Progenitor cell of endocrine pancreas (in vitro differentiated cells): ENCODE results near the gene PEAK3. TPM values are rescaled to one million over a fixed set of nuclear protein-coding genes. Genes with fewer than 3 reads are reported as not detected.

Source experiments
- DNase-seq: peaks from one replicate; pipeline ENCODE4 v3.0.0; 2021; ENCODE audit warnings: low spot score; ENCODE audit not compliant: unreplicated experiment
- H3K27ac Mint-ChIP-seq: 2 replicates; pipeline ENCODE4 v1.8.0; 2021; ENCODE audit warnings: mild to moderate bottlenecking, moderate library complexity, mixed read lengths
- H3K27me3 Mint-ChIP-seq: 2 replicates; pipeline ENCODE4 v1.8.0; 2021; ENCODE audit warnings: mixed read lengths
- H3K36me3 Mint-ChIP-seq: 2 replicates; pipeline ENCODE4 v1.8.0; 2022; ENCODE audit warnings: mixed read lengths; ENCODE audit not compliant: insufficient read depth
- H3K4me1 Mint-ChIP-seq: 2 replicates; pipeline ENCODE4 v1.8.0; 2021; ENCODE audit warnings: low read depth, mixed read lengths
- H3K4me3 Mint-ChIP-seq: 2 replicates; pipeline ENCODE4 v1.8.0; 2021; ENCODE audit warnings: low read depth, mild to moderate bottlenecking, moderate library complexity, mixed read lengths
- H3K9me3 Mint-ChIP-seq: 2 replicates; pipeline ENCODE4 v1.8.0; 2021; ENCODE audit warnings: low read depth, mixed read lengths
- total RNA-seq: library from RNA; stranded (reverse); gene quantifications from 2 replicates; pipeline ENCODE4 v1.2.1, GENCODE V29; 2021
- TF ChIP-seq, protein P1 (sequence below): fragments of 200-600 bp; sonication (generic); IDR thresholded peaks from one replicate; pipeline ENCODE4 v1.5.0; 2021; ENCODE audit warnings: antibody characterized with exemption, mild to moderate bottlenecking; ENCODE audit not compliant: unreplicated experiment

The PEAK3 gene
- total RNA-seq, 1 donor from 2014 or later: not detected

DNA sequence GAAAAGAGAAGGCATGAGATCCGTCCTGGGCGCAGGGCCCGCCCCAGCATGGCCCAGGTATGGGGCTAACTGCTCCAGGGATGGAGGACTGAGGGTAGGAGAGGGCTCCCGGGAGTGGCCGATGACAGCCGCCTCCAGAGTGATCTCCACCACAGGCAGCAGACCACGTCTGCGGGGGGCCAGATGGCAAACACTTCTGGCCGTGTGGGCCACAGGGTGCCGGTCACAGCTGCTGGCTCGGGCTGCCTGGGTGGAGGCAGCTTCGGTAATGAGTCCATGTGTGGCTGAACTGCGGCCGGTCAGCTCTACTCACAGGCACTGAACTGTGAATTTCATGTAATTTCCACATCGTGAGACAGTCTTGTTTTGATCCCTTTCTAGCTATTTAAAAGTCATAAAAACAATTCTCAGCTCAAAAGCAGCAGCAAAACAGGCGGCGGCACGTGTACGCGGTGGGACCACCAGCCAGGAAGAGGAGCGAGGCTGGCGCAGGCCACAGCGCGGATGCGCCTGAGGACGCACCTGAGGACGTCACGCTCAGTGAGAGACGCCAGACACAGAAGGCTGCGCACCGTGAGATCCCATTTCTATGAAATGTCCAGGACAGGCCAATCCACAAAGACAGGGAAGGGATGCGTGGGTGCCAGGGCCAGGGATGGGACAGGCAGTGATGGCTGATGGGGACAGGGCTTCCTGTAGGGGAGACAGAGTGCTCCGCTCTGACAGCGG is 42.4 kb upstream of the PEAK3 start:
- DNase-seq: no peak
- no peaks in the 10 kb centered on the region for H3K27me3 Mint-ChIP-seq
- no peaks in the 10 kb centered on the region for H3K36me3 Mint-ChIP-seq
- TF ChIP-seq, protein P1, sequence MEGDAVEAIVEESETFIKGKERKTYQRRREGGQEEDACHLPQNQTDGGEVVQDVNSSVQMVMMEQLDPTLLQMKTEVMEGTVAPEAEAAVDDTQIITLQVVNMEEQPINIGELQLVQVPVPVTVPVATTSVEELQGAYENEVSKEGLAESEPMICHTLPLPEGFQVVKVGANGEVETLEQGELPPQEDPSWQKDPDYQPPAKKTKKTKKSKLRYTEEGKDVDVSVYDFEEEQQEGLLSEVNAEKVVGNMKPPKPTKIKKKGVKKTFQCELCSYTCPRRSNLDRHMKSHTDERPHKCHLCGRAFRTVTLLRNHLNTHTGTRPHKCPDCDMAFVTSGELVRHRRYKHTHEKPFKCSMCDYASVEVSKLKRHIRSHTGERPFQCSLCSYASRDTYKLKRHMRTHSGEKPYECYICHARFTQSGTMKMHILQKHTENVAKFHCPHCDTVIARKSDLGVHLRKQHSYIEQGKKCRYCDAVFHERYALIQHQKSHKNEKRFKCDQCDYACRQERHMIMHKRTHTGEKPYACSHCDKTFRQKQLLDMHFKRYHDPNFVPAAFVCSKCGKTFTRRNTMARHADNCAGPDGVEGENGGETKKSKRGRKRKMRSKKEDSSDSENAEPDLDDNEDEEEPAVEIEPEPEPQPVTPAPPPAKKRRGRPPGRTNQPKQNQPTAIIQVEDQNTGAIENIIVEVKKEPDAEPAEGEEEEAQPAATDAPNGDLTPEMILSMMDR: no peak
- H3K27ac Mint-ChIP-seq: no peak overlapping the region
- peaks cover 10% of the 10 kb centered on the region for H3K4me1 Mint-ChIP-seq
- no peak overlapping the region for H3K4me3 Mint-ChIP-seq
- no peaks in the 10 kb centered on the region for H3K9me3 Mint-ChIP-seq

- no peak overlapping the region for H3K27ac Mint-ChIP-seq
- H3K4me1 Mint-ChIP-seq: peaks cover 7% of the 10 kb centered on the region
- H3K27me3 Mint-ChIP-seq: no peaks in the 10 kb centered on the region
- TF ChIP-seq, protein P1: no peak
- no peaks in the 10 kb centered on the region for H3K9me3 Mint-ChIP-seq
- no peak for DNase-seq
- H3K4me3 Mint-ChIP-seq: no peak overlapping the region
- H3K36me3 Mint-ChIP-seq: no peaks in the 10 kb centered on the region
Observed at GRCh38 chr19:2323707-2324106, 41.7 kb upstream of the PEAK3 start.

DNA sequence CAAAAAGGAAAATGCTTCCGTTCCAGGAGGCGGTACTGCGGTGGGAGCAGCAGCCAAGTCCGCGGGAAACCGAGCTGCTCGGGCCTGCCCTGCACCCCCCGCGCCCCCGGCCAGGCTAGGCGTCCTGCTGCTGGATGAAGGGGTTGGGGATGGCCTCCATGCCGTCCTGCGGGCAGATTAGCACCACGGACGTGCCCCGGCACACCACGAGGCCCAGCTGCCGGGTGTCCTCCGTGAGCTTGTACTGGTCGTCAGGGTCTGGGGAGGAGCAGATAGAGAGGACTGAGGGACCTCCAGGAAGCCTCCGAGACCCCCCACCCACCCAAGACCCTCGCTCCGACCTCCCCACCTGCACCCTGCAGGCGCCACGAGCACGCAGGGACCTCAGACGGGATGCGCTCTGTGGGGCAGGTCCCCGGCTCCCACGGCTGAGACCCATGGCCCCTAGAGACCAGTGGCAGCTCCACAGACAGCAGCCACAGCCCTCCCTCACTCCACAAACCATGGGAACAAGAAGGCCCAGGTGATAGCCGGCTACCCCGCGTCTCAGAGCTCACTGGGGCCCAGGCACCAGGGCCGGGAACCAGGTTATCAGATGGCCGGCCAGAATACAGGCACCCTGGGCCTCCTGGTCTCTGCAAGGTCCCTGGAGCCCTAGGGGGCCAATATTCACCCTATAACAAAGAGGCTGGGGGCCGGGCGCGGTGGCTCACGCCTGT is 39.7 kb upstream of the PEAK3 start:
- Mint-ChIP-seq H3K4me1 (no peaks in the 10 kb centered on the region), H3K9me3 (no peaks in the 10 kb centered on the region), H3K27me3 (no peaks in the 10 kb centered on the region), H3K4me3 (no peak overlapping the region), H3K27ac (no peak overlapping the region), H3K36me3 (no peaks in the 10 kb centered on the region)
- no peak for DNase-seq
- TF ChIP-seq, protein P1: no peak

DNA sequence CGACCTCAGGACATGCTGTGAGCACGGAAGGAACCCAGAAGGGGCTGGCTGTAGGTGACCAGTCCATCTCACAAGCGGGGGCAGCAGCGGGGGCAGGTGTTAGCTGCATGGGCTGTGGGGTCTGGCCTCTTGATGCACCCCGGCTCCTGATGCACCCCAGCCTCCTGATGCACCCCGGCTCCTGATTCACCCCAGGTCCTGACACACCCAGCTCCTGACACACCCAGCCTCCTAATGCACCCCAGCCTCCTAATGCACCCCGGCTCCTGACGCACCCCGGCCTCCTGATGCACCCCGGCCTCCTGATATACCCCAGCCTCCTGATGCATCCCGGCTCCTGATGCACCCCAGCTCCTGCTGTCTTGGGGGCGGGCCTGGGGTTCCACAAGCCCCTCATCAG is 39.0 kb upstream of the PEAK3 start:
- H3K4me1 Mint-ChIP-seq: no peaks in the 10 kb centered on the region
- H3K36me3 Mint-ChIP-seq: no peaks in the 10 kb centered on the region
- no peaks in the 10 kb centered on the region for H3K27me3 Mint-ChIP-seq
- no peak overlapping the region for H3K4me3 Mint-ChIP-seq
- H3K27ac Mint-ChIP-seq: no peak overlapping the region
- H3K9me3 Mint-ChIP-seq: no peaks in the 10 kb centered on the region
- TF ChIP-seq, protein P1: no peak
- no peak for DNase-seq

GRCh38 chr19:2320049-2320448 is 38.1 kb upstream of the PEAK3 start:
- no peak overlapping the region for H3K27ac Mint-ChIP-seq
- TF ChIP-seq, protein P1: no peak
- H3K4me3 Mint-ChIP-seq: no peak overlapping the region
- peaks cover under 1% of the 10 kb centered on the region for H3K36me3 Mint-ChIP-seq
- peaks cover 3% of the 10 kb centered on the region for H3K9me3 Mint-ChIP-seq
- DNase-seq: no peak
- H3K4me1 Mint-ChIP-seq: no peaks in the 10 kb centered on the region
- peaks cover 4% of the 10 kb centered on the region for H3K27me3 Mint-ChIP-seq
